Fibroblast of lung (primary cell): Measurements from ENCODE around the gene GREB1. TPM values are rescaled to one million over a fixed set of nuclear protein-coding genes. Genes with fewer than 3 reads are reported as not detected.

ENCODE experiments used
- DNase-seq, 2 donors: peaks; one replicate each; pipeline versions ENCODE4 v3.0.0 to v3.0.0-alpha.2; 2010; ENCODE audit warnings: low read depth in 2 of 2
- H2AFZ ChIP-seq: 2 replicates; pipeline ENCODE4 v1.5.1; 2012; ENCODE audit warnings: low read length, control low read depth, inconsistent platforms
- H3K27ac ChIP-seq: 2 replicates; pipeline ENCODE4 v1.5.1; 2011; ENCODE audit warnings: low read length, control low read depth; ENCODE audit not compliant: insufficient read depth
- H3K27me3 ChIP-seq: 2 replicates; pipeline ENCODE4 v1.5.1; 2011; ENCODE audit warnings: mild to moderate bottlenecking, low read length; ENCODE audit not compliant: control insufficient read depth, insufficient read depth
- H3K36me3 ChIP-seq: 2 replicates; pipeline ENCODE4 v1.5.1; 2011; ENCODE audit warnings: low read length; ENCODE audit not compliant: control insufficient read depth, insufficient read depth
- H3K4me1 ChIP-seq: 2 replicates; pipeline ENCODE4 v1.5.1; 2011; ENCODE audit warnings: low read length; ENCODE audit not compliant: control insufficient read depth, insufficient read depth; ENCODE audit errors: extremely low read depth
- H3K4me2 ChIP-seq: 2 replicates; pipeline ENCODE4 v1.5.1; 2011; ENCODE audit warnings: low read length, control low read depth; ENCODE audit not compliant: insufficient read depth; ENCODE audit errors: extremely low read depth
- H3K4me3 ChIP-seq, 4 experiments: fragments of 200-600 bp in 1 of 4; sonication (generic) in 1 of 4; replicated peaks in 1 of 4; 2 replicates each; pipeline ENCODE4 v1.5.1; 2011 to 2016; ENCODE audit warnings: low read length in 4 of 4, low read depth in 3 of 4, mild to moderate bottlenecking in 3 of 4, control low read depth in 2 of 4, inconsistent platforms in 1 of 4, mixed read lengths in 1 of 4; ENCODE audit not compliant: insufficient read depth in 1 of 4; ENCODE audit errors: control extremely low read depth in 1 of 4
- H3K79me2 ChIP-seq: 2 replicates; pipeline ENCODE4 v1.5.1; 2012; ENCODE audit warnings: mild to moderate bottlenecking, low read length, inconsistent platforms; ENCODE audit not compliant: control insufficient read depth, insufficient read depth
- H3K9ac ChIP-seq: 2 replicates; pipeline ENCODE4 v1.5.1; 2011; ENCODE audit warnings: mild to moderate bottlenecking, low read length, control low read depth; ENCODE audit not compliant: insufficient read depth
- H3K9me3 ChIP-seq: 2 replicates; pipeline ENCODE4 v1.5.1; 2012; ENCODE audit warnings: low read depth, low read length; ENCODE audit not compliant: control insufficient read depth, insufficient read depth
- H4K20me1 ChIP-seq: 2 replicates; pipeline ENCODE4 v1.5.1; 2011; ENCODE audit warnings: low read length; ENCODE audit not compliant: control insufficient read depth, insufficient read depth; ENCODE audit errors: extremely low read depth
- EZH2 ChIP-seq: IDR thresholded peaks from 2 replicates; pipeline ENCODE4 v1.5.1; 2012; ENCODE audit warnings: low read length, control low read depth, mild to moderate bottlenecking; ENCODE audit errors: missing control alignments
- polyA plus RNA-seq, 2 donors: library from polyadenylated mRNA; depleted of rRNA in 1 of 2; stranded (reverse) in 1 of 2; unstranded in 1 of 2; fragments of >200 nt; gene quantifications; 2 replicates each; pipeline ENCODE4 v1.2.1, GENCODE V29; 2011 to 2012; ENCODE audit warnings: missing spikeins in 1 of 2
- total RNA-seq: library from RNA; depleted of rRNA; stranded (reverse); fragments of >200 nt; gene quantifications from 2 replicates; pipeline ENCODE4 v1.2.1, GENCODE V29; 2014
- TF ChIP-seq, protein P1 (sequence below), 2 donors: IDR thresholded peaks in 1 of 2; conservative IDR thresholded peaks in 1 of 2; 1 replicate in 1 of 2; 2 replicates in 1 of 2; pipeline ENCODE4 v1.5.1; 2011 to 2012; ENCODE audit warnings: low read length in 2 of 2, control low read depth in 1 of 2, inconsistent platforms in 1 of 2, low read depth in 1 of 2, mild to moderate bottlenecking in 1 of 2

The GREB1 gene
- total and polyA plus RNA-seq, 2 donors (not counting 1 experiment from before 2014, with no cell fraction given): 0.06 to 2.0 TPM

DNA sequence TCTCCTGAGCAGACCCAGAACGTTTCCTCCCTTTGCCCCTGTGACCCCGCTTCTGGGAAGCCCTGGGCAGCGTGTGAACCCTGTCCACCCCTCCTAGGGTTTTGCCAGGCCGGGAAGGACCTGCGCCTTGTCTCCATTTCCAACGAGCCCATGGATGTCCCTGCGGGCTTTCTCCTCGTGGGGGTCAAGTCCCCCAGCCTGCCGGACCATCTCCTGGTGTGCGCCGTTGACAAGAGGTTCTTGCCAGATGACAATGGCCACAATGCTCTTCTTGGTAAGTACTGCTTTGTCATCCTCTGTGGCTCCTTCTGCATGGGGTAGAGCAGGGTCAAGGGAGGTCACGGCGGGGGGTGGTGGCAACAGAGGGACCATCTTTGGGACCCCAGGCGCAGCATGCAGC, 32.5 kb downstream of the GREB1 start:
- Histone ChIP-seq H3K9ac (no peak overlapping the region), H3K4me3 (no peak overlapping the region), H3K27ac (no peak overlapping the region), H3K9me3 (no peaks in the 10 kb centered on the region), H2AFZ (no peak overlapping the region), H3K4me1 (no peaks in the 10 kb centered on the region), H3K36me3 (no peaks in the 10 kb centered on the region), H3K27me3 (peaks cover 4% of the 10 kb centered on the region), H4K20me1 (no peaks in the 10 kb centered on the region), H3K4me2 (no peak overlapping the region), H3K79me2 (no peaks in the 10 kb centered on the region)
- DNase-seq: no peak
- TF ChIP-seq, protein P1, sequence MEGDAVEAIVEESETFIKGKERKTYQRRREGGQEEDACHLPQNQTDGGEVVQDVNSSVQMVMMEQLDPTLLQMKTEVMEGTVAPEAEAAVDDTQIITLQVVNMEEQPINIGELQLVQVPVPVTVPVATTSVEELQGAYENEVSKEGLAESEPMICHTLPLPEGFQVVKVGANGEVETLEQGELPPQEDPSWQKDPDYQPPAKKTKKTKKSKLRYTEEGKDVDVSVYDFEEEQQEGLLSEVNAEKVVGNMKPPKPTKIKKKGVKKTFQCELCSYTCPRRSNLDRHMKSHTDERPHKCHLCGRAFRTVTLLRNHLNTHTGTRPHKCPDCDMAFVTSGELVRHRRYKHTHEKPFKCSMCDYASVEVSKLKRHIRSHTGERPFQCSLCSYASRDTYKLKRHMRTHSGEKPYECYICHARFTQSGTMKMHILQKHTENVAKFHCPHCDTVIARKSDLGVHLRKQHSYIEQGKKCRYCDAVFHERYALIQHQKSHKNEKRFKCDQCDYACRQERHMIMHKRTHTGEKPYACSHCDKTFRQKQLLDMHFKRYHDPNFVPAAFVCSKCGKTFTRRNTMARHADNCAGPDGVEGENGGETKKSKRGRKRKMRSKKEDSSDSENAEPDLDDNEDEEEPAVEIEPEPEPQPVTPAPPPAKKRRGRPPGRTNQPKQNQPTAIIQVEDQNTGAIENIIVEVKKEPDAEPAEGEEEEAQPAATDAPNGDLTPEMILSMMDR (conservative IDR thresholded peaks at IDR 0.05 in 1 of 2, IDR thresholded peaks at IDR 0.05 in 1 of 2; ENCODE audit: low read depth in 1 of 2, low read length in 2 of 2): no peak
- TF ChIP-seq EZH2: no peak

DNA sequence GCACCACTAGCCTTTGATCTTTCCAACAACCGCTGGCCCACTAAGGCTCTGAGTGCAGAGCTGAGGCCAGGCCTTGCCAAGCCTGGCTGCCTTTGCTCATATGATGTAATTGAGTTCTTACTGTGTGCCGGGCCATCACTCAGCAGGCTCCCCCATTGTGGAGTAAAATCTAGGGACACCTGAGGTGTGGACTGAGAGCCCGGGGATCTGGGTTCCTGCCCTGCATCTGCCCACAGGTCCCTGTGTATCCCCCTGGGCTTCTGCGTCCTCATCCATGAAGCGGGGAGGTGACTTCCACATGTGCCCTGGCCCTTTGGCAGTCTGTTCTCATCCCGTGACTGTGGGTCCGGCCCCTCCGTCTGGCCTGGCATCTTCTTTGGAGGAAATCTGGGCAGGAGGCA, 33.8 kb downstream of the GREB1 start:
- no peaks in the 10 kb centered on the region for H3K79me2 ChIP-seq
- H3K36me3 ChIP-seq: no peaks in the 10 kb centered on the region
- no peaks in the 10 kb centered on the region for H3K9me3 ChIP-seq
- H3K9ac ChIP-seq: no peak overlapping the region
- no peak for DNase-seq
- no peak overlapping the region for H3K4me2 ChIP-seq
- H2AFZ ChIP-seq: no peak overlapping the region
- peaks cover 4% of the 10 kb centered on the region for H3K27me3 ChIP-seq
- H3K4me3 ChIP-seq: no peak overlapping the region
- no peaks in the 10 kb centered on the region for H3K4me1 ChIP-seq
- H4K20me1 ChIP-seq: no peaks in the 10 kb centered on the region
- TF ChIP-seq, protein P1 (conservative IDR thresholded peaks at IDR 0.05 in 1 of 2, IDR thresholded peaks at IDR 0.05 in 1 of 2; ENCODE audit: low read depth in 1 of 2, low read length in 2 of 2): no peak
- no peak for TF ChIP-seq EZH2
- no peak overlapping the region for H3K27ac ChIP-seq

DNA sequence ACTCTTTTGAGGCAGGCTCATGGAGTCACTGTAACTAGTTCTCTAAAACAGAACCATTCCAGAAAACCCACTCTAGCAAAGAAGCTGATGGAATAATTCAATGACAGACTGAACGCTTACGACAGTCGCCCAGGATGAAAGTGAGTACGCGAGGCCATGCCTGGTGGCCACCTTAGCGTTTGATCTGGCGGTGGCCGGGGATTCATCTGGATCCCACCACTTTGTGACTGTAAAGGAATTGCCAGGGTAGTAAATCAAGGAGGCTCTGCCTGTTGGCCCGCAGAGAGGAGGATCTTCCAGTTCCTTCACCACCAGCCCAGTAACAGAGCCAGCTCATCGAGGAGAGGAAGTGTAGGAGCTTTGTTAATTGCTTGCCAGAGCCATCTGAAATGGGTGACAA, 34.6 kb downstream of the GREB1 start:
- no peak overlapping the region for H2AFZ ChIP-seq
- no peaks in the 10 kb centered on the region for H3K36me3 ChIP-seq
- no peaks in the 10 kb centered on the region for H4K20me1 ChIP-seq
- no peaks in the 10 kb centered on the region for H3K79me2 ChIP-seq
- H3K4me1 ChIP-seq: no peaks in the 10 kb centered on the region
- H3K9ac ChIP-seq: no peak overlapping the region
- H3K27ac ChIP-seq: no peak overlapping the region
- H3K4me2 ChIP-seq: no peak overlapping the region
- no peak overlapping the region for H3K4me3 ChIP-seq
- H3K9me3 ChIP-seq: no peaks in the 10 kb centered on the region
- TF ChIP-seq EZH2: no peak
- TF ChIP-seq, protein P1 (conservative IDR thresholded peaks at IDR 0.05 in 1 of 2, IDR thresholded peaks at IDR 0.05 in 1 of 2; ENCODE audit: low read depth in 1 of 2, low read length in 2 of 2): no peak
- peaks cover 4% of the 10 kb centered on the region for H3K27me3 ChIP-seq
- DNase-seq: no peak
